RWPE1 (cell line): ENCODE data around the gene GLIS1.

Experiments used
- CTCF ChIA-PET: fragments of 350-600 bp; sonication (Branson Sonifier 250); formaldehyde crosslinking; extraction: SDS; loops from one replicate; lab custom pipeline; 2021; lab: Yijun Ruan, JAX
- POLR2A ChIA-PET: fragments of 400-600 bp; formaldehyde crosslinking; extraction: SDS; loops from one replicate; lab custom pipeline; 2020; ENCODE audit warnings: antibody characterized with exemption; ENCODE audit not compliant: low non-redundant PET; lab: Yijun Ruan, JAX
- DNase-seq: peaks from one replicate; pipeline ENCODE4 v3.0.0; 2012; ENCODE audit warnings: low spot score
- H3K27ac ChIP-seq: fragments of 450-650 bp; 2 replicates; pipeline ENCODE4 v1.5.1; 2017
- TF ChIP-seq, protein P1 (sequence below): fragments of 450-650 bp; conservative IDR thresholded peaks from 2 replicates; pipeline ENCODE4 v1.5.1; 2017; ENCODE audit warnings: low read depth, mild to moderate bottlenecking

GLIS1 gene

DNA sequence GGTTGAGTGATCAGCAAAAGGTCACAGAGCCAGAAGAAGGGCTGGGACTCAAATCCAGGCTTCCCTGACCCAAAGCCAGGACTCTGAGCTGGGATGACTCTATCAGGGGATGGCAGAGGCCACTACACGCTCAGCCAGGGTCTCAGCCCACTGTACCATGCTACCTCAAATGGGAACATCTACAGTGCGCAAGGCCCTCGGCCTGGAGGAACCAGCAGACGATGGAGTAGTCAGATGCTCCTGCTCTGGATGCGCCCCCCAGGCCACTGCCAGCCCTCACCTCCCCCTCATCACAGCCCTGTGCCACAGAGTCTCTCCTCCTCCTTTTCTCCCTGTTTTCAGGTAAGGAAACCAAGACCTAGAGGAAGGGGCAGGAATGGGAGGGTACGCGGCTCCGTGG lies 39.0 kb downstream of the GLIS1 start:
- POLR2A ChIA-PET: no interaction called here
- CTCF ChIA-PET: no interaction called here
- DNase-seq: no peak
- no peak overlapping the region for H3K27ac ChIP-seq
- TF ChIP-seq, protein P1, sequence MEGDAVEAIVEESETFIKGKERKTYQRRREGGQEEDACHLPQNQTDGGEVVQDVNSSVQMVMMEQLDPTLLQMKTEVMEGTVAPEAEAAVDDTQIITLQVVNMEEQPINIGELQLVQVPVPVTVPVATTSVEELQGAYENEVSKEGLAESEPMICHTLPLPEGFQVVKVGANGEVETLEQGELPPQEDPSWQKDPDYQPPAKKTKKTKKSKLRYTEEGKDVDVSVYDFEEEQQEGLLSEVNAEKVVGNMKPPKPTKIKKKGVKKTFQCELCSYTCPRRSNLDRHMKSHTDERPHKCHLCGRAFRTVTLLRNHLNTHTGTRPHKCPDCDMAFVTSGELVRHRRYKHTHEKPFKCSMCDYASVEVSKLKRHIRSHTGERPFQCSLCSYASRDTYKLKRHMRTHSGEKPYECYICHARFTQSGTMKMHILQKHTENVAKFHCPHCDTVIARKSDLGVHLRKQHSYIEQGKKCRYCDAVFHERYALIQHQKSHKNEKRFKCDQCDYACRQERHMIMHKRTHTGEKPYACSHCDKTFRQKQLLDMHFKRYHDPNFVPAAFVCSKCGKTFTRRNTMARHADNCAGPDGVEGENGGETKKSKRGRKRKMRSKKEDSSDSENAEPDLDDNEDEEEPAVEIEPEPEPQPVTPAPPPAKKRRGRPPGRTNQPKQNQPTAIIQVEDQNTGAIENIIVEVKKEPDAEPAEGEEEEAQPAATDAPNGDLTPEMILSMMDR: no peak

DNA sequence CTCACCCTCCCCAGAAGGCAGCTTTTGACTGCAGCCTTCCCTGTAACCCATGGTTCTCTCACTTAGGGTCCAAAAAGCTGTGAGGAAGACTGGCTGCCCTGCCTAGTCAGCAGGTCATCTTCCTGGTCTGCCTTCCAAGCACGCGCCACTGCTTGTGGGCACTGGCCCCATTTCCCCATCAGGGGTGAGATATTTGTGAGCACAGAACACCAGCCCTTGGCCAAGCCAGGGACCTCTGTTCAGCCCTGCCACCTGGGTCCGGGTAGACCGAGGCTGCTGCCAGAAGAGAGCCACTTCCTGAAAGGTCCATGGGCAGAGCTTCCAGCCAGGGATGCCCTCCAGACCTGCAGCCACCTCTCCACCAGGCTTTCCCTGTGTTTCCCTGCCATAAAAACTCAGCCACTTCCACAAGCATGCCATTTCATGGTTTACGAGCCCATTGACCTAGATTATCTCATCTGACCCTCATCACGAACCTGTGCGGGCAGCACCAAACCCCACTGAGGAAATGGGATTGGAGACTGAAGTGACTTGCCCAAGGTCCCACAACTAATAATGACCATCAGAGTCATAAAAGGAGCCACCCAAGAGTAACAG lies 40.5 kb downstream of the GLIS1 start:
- TF ChIP-seq, protein P1: no peak
- POLR2A ChIA-PET: no interaction called here
- H3K27ac ChIP-seq: no peak overlapping the region
- DNase-seq: no peak
- CTCF ChIA-PET: no interaction called here

DNA sequence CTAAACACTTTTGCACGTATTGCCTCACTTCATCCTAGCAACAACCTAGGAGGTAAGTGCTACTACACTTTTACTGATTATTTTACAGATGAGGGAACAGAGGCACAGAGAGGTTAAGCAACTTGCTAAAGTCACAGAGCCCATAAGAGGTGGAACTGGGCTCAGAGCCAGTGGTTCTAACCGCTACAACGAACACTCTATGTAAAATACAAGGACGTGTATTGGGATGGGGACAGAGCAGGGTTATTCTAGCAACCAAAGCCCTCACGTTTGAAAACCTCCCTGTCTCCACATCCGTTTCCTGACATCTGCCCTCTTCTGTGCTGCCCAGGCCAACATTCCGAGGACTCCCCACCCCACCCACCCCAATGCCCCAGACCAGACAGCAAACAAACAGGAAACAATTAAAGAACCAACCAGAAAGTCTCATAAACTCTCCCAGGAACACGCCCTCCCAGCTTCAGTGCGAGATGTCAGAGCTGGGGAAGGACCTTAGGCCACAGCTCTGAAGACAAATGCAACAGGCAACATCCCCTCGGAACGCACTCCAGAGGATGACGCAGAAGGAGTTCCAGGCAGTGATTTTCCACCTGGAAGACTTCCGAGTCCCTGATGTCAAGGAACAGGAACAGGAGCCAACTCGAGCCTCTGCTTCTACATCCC lies 41.1 kb downstream of the GLIS1 start:
- no peak for DNase-seq
- ChIA-PET CTCF (interaction anchor here (0.5 kb wide), 1 partner anchor 26 kb away, joined by 3 read pairs; no protein-coding TSS in a partner anchor), POLR2A (no interaction called here)
- TF ChIP-seq, protein P1: no peak
- no peak overlapping the region for H3K27ac ChIP-seq

DNA sequence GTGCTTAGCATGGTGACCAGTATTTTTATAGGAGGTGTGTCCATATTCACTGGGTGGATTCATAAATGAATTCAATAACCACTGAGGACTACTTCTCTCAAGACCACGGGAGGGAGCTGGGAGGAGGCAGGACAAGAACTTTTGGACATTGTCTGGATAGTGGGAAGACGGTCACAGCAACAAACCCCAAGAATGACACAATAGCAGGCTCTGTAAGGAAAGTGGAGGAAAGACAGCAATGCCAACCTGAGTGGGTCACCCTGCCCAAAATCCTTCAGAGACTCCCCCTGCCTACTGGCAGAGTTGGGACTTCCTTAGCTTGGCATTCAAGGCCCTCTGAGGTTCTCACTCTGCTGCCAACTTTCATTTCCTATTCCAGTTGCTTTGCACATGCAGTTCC lies 42.0 kb downstream of the GLIS1 start:
- TF ChIP-seq, protein P1: no peak
- ChIA-PET CTCF (interaction anchor here (0.5 to 0.6 kb wide), 2 partner anchors 27 to 1142 kb away, joined by 3 read pairs; no protein-coding TSS in a partner anchor), POLR2A (no interaction called here)
- no peak for DNase-seq
- no peak overlapping the region for H3K27ac ChIP-seq

DNA sequence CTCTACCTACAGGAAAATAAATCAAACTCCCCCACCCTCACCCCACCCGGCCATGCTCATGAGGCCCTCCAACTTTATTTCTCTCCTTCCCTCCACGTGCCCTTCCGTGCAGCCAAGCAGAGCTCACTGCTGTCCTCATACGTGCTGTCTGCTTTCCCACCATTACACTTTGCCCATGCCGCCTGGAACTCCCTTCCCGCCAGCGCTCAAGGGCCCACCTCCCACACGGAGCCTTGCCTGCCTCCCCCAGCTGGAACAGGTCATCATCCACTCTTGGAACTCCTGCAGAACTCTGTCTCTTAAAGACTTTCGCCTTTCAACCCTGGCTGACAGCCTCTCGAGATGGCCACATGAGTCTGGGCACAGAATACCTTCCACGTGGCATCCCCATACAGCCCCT lies 42.4 kb downstream of the GLIS1 start:
- DNase-seq: no peak
- CTCF ChIA-PET: interaction anchor here (0.6 kb wide), 1 partner anchor 1143 kb away, joined by 3 read pairs; no protein-coding TSS in a partner anchor
- H3K27ac ChIP-seq: no peak overlapping the region
- POLR2A ChIA-PET: no interaction called here
- TF ChIP-seq, protein P1: no peak

DNA sequence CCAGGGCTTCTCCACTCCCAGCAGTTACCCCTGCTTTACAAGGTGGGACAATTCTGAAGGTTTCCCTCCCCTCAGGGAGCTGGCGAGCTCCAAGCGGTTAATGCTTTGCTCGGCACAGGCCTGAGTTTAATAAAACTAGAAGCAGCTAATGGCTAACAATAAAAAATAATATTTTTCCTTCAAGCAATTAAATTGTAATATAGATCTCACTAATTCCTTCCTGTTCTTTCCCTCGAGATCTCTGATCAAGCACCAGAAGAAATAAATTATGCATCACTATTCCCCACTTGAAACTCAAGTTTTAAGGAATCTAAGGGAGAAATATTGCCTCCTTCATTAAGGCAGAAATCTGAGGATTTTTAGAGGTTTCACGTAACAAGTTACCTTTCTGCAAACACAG lies 42.9 kb downstream of the GLIS1 start:
- TF ChIP-seq, protein P1: no peak
- no peak for DNase-seq
- ChIA-PET POLR2A (no interaction called here), CTCF (interaction anchor here (0.6 to 0.7 kb wide), 2 partner anchors 18 to 231 kb away, joined by 3 to 4 read pairs; no protein-coding TSS in a partner anchor)
- no peak overlapping the region for H3K27ac ChIP-seq
